Stimulated activated CD8-positive, alpha-beta memory T cell treated with anti-CD3 and anti-CD28 coated beads, Interleukin-12 subunit alpha, Interleukin-12 subunit beta, amount 100 ng/mL, for 24 hours (primary cell): ENCODE data around the gene PNKD.

Experiments used
- DNase-seq: peaks from one replicate; pipeline ENCODE4 v3.0.0-alpha.2; 2020; ENCODE audit errors: extremely low read depth

The PNKD gene

DNA sequence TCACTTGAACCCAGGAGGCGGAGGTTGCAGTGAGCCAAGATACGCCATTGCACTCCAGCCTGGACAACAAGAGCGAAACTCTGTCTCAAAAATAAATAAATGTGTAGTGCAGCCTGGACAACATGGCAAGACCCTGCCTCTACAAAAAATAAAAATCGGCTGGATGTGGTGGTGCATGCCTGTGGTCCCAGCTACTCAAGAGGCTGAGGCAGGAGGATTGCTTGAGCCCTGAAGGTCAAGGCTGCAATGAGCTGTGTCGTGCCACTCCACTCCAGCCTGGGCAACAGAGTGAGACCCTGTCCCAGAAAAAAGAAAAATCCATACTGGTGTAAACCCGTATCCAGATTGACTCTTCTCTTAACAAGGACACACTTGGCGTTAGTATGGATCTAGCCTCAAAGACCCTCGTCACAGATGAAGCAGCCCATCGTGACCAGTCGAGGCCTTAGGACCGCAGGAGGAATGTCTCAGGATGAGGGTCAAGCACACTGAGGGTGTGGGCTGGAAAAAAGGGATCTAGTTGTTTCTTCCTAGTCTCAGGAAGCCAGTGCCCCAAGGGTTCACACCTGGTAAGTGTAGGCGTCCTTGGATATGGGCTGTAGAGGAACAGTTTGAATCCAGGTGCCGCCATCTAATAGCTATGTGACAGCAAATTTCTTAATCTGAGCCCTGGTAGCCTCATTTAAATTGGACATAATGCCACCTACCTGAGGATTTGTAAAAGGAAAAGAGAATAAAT, 13.5 kb upstream of the PNKD start:
- DNase-seq, result no peak

DNA sequence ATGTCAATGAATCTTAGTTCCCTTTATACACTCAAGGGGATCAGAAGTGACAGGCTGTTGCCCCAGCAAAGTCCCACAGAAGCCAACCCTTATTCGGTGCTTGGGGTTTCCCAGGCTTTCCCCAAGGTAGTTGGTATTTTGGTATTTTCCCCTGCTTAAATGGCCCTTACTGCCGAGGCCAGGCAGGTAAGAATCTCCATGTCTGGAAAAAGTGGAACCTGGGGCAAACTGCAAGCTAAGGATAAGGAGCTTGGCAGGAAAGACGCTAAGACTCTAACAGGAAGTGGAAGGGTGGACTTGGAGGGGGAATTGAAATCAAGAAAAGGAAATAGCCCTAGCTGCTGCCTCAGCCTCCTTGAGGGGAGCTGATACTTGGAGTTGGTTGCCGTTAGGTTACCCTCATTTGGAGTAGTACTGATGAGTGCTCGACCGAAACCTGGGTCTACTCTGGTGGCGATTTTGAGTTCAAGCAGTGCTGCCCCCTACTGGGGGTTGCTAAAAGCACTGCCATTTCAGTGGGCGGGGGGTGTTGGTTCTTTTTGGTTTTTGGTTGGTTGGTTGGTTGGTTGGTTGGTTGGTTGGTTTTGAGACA, 12.8 kb upstream of the PNKD start:
- no peak for DNase-seq

DNA sequence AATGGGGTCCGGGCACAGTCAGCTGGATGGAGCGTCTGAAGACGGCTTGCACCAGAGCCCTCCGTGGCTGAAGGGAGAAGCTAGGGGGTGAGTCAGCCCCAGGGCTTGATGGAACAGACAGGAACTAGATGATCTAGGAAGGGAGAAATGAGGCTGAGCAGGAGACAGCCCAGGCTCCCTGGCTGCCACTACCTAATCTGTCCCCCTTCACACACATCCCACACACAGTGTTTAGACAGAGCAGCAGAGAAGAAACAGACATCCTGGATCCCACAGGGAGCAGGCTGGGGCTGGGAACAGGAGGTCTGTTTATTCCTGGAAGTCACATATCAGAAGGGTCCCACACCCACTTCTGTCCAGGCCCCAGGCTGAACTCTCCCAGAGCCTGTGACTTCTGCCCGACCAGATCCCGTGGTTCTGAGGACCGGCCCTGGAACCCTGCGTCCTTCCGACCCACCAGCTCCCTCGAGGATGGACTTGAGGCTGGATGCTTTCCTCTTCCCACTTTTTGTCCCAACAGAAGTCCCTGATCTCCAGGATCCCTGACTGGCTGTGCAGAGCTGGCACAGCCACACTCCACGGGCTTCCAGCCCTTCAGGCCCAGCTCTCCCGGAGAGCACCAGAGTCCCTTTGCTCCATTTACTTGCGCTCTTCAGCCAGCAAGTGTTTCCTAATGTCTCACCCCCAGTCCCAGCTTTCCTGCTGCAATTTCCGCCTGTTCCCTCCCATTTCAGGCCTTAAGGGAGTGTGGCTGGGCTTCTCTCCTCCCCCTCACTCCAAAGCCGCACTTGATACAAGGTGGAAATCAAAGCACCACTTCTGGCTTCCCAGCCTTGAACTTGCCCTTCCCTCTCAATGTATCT, 11.0 kb upstream of the PNKD start:
- no peak for DNase-seq

DNA sequence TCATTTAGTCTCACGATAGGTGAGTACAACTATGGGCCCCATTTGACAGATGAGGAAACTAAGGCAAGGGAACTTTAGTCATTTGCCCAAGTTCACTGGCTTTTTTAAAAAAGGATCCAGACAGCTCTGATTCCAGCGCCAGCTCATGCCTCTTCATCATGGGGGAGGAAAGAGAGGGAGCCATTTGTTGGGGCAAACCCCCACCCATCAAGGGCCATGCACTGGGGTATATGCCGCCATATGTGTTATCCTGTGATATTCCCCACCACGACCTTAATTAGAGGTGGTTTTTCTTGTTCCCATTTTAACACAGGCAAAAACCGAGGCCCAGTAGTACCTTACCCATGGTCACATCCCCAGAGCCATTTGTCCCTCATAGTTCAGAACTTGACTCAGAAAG, 10.2 kb upstream of the PNKD start:
- DNase-seq, result no peak

DNA sequence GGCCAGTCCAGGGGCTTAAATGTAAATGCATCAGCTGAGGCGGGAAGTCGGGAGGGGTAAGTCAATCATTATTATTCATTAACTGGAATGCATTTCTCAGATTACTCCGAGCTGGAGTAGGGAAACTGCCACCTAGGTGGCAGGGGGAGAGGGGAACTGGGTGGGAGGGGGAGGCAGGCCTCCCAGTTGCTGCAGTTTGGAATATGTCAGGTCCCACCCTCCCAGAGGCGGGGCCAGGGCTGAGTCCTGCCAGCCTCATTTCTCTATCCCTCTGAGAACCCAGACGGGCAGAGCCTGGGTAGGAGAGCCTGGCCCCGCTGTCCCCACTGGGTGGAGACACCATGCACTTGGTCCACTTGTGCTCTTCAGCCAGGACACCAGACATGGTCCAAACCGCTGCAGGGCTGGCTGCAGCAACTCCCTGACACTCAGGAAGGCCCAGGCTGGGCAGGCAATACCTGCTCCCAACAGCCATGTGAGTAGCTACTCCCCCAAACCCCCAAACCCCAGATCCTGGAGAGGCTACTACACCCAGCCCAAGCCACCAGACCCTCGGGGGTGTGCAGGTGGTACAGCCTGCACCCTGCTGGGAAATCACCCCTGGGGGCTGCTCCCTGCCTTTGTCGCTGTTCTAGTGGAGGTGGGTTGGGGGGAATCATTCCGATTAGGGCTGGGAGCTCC, 9.4 kb upstream of the PNKD start, which contains the start of gene GPBAR1:
Gene GPBAR1, plus strand, starts transcription at position 274 of the 681 bp plus-strand sequence. CDS start 1,710 bp downstream, outside the sequence.
- DNase-seq, result no peak

DNA sequence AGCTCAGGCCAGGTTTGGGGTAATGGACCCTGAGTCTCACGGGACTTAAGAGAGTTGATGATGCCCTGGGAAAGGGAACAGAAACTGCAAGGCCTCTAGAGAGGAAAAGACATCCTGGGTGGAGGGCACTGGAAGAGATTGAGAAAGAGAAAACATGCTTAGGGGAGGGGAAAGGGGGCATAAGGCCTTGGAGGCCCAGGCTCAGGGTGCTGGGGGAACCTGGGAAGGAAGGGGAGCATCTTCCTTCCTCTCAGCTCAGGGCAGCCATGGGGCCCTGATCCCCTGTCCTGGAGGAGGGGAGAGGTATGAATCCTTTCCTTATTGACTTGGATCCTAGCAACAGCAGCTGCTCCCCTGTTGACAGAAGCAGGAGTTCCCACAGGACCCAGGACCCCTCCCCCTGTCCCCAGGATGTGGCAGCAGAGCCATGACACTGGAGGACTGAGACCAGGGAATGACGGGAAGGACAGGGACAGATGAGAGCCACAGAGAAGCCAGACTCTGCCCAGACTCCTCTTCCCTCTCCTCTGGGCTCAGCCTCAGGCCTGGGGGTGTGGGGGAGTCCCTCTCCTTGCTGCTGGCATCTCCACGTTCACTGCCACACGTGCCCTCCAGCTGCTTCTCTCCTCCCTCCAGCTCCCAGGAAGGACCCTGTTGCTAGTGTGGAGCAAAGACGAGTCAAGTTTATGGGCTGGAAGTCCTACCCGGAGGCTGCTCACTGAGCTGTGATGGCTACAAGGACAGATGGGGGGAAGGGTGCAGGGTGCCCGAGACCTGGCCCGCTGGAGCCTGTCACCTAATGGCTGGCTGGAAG, 8.7 kb upstream of the PNKD start:
- no peak for DNase-seq

DNA sequence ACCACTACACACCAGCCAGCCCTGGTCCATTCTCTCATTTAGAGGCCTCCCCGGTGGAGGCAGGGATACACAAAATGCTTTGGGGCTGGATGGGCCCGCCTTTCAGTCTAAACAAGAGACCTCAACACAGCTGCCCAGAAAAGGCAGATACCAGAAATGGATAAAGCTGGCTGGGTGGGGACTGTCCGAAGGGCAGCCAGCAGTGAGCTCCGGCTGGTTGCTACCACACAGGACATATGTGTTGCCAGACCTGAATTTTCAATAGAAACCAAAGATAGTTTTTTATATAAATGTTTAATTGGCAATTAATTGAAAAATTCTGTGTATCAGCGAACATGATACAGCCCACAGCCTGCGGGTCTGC, 8.1 kb upstream of the PNKD start:
- DNase-seq, result no peak

DNA sequence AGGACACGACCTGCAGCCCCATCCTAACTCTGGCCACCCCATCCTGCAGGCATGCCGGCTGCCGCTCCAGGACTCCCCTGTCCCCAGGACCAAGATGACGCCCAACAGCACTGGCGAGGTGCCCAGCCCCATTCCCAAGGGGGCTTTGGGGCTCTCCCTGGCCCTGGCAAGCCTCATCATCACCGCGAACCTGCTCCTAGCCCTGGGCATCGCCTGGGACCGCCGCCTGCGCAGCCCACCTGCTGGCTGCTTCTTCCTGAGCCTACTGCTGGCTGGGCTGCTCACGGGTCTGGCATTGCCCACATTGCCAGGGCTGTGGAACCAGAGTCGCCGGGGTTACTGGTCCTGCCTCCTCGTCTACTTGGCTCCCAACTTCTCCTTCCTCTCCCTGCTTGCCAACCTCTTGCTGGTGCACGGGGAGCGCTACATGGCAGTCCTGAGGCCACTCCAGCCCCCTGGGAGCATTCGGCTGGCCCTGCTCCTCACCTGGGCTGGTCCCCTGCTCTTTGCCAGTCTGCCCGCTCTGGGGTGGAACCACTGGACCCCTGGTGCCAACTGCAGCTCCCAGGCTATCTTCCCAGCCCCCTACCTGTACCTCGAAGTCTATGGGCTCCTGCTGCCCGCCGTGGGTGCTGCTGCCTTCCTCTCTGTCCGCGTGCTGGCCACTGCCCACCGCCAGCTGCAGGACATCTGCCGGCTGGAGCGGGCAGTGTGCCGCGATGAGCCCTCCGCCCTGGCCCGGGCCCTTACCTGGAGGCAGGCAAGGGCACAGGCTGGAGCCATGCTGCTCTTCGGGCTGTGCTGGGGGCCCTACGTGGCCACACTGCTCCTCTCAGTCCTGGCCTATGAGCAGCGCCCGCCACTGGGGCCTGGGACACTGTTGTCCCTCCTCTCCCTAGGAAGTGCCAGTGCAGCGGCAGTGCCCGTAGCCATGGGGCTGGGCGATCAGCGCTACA, 7.4 kb upstream of the PNKD start:
- no peak for DNase-seq

DNA sequence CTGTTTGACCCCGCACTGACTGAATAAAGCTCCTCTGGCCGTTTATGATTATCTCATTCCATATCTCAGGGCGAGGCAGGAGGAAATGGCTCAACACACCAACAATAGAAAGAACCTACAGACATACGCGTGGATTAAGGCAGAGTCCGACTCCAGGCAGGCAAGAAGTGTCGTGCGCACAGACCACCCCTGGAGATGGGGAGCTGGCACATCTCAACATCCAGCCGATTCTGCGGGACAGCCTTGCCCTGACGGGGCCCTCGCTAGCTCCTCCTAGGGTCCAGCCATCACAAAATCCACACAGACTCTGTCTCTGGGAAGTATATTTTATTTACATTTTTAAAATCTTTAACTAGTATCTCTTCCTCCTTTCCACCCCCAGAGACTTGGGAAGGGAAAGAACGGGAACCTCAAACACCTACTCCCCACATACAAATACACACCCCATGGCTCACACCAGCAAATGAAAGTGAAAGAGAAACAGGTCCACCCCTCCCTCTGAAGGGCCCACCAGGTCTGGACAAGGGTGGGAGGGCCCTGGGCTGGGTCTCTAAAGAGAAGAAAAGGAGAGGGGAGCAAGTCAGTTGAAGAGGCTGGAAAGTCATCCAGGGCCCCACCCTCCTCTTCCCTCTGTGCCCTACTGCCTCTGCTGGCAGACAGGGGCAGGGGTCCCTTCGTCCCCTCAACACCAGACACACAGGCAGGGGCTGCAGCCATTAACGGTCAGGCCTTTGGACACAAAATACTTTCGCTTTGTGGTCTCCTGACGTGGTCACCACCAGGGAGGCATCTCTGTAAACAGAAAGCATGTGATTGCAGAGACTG, 6.3 kb upstream of the PNKD start:
- no peak for DNase-seq

DNA sequence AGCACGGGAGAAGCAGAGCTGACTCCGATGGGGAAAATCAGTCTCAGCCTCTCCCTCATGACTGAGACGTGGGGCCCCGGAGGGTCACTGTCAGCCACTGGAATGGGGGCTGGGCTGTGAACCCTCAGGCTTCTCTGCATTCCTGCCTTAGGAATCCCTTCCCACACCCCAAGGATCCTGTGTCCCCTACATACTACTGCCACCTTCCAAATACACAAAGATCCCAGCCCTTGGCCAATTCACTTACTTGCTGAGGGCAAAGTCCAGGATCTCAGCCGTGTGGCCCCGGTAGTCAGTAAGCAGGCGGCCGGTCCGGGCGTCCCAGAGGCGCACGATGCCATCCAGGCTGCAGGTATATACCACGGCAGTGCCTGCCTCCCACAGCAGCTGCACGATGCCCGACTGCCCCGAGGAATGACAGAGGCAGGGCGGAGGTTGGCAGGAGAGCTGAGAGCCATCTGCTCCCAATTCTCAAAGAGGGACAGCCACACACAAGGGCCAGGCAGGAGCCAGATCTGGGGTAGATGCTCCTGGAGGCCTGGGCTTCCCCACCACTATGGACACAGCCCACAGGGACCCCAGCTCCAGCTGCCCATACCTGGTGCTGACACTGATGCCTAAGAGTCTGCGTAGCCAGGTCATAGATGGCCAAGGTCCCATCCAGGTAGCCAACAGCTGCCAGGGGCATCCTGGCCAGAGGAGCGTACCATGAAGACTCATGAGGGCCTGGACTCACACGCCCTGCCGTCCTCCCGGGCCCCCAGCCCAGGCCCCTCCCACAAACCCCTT, 5.4 kb upstream of the PNKD start:
- DNase-seq, result no peak

DNA sequence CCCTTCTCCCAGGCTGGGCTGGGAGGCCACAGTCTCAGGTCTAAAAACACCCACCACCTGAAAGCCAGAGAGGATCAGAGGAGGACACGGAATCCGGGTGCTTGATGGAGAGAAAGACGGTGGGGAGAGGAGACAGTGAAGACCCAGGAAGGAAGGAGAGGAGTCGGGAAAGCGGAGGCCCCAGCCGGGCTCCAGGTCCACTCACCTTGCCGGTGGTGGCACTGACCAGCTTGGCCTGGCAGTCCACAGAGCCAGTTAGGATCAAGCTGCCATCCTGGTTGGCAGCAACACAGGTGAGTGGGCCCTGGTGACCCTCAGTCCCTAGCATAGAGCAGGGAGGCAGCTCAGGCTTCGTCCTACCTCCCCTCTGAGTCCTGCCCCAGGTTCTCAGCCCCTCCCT, 4.7 kb upstream of the PNKD start:
- no peak for DNase-seq

DNA sequence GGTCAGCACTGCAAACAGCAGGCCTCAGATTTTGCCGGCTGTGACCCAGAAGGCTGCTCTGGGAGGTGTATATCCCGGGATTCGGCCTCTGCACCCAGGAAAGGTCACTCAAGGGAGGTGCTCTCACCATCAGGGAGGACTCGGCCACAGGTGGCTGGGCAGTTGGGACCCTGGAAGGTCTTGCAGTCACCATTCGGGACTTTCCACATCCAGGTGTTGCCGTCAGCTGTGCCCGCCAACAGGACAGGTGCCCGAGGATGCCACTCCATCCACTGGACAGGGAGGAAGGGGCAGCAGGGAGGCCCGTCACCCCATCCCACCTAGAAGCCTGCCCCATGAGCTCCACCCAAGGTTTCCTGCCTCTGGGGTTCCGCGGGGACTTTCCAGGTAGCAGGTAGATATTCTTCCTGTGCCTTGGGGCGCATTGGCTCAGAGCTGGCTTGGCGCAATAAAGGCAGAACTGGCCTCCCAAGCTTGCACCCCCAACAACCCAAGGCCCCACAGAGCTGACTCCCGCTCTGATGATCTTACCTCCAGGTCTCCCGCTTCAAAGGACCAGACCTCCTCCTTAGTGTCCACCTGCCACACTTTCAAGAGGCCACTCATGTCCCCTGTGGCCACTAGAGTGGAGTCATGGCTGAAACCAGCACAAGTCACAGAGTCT, 3.9 kb upstream of the PNKD start:
- no peak for DNase-seq

DNA sequence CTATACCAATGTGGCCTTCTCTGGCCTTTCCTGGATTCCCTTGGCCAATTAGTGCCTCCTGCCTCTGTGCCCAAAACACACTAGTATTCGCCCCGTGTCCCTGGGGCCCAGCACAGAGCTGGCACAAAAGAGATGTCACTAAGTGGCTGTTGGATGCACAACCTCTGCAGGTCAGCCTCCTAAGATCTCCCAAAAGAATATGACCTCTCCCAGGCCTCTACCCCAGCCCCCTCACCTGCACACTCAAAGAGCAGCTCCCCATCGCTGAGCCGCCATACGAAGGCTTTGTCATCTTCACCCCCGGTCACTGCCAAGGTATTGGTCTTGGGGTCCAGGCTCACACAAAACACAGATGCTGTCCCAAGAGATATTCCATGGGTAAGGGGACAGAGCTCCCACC, 3.1 kb upstream of the PNKD start:
- DNase-seq, result no peak

DNA sequence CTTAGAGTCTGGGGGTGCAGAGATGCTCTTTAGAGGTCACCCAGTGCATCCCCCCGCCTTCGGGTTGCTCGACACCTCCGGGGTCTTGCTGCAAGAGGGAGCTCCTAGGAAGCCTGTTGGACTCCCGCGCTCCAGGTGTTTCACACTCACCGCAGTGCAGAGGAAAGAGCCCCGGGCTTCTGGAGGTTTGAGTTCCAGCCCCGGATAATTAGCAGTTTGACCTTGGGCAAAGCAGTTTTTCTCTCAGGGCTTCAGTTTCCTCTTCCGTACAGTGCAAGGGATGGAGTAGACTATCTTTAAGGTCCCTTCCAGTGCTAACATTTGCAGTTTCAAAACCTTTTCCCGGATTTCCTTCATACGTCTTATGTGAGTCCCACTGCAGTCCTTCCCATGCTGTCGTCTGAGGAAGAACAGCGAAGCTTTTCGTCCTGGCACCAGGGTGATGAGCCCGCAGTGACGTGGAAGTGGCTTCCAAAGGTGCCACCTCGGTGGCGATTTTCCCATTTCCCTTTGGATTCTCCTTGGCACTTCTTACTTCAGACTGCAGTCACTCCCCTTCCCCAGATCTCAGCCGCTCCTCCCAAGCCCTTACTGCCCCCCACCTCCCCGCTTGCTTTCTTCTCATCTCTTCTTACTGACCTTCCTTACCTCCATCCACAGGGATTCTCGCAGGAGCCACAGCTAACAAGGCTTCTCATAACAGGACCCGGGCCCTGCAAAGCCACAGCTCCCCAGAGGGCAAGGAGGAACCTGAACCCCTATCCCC, 585 bp downstream of the PNKD start:
- no peak for DNase-seq

DNA sequence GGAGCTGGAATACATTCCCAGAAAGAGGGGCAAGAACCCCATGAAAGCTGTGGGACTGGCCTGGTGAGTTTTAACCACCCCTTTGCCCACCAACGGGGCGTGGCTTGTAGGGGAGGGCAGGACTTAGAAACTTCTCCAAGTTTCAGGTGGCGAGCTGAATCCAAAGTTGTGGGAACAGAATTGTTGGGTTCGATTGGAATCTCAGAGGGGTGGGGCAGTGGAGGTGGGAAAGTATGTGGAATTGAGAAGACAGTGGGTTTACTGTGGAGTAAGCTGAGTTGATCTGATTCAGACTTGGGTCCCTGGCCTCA, 1.1 kb downstream of the PNKD start:
- no peak for DNase-seq

DNA sequence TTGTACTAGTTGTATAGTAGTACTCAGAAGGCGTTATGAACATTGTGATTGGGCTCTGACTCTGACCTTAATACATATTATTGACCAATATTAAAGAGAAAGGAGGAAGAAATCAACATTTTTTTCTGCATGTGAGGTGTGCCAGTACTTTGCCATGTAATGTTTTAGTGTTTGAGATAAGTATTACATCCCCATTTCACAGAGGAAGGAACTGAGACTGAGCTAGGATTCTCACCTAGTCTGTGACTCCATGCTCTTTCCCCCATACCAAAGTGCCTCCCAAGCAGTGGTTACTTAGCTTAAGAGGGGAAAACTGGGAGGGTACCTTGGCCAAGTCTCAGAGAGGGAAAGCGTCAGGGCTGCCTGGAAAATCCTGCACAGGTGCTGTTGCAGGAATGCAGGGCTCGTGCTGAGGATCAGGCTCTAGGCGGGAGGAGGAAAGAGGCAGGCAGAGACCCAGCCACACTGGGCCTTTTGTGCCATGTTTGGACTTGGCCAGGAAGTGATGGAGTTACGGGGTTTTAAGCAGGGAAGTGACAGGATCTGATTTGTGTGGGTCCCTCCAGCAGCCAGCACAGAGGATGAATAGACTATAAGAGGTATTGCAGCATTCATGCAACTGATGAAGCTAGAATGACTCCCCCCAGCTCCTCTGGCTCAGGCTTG, 1.7 kb downstream of the PNKD start:
- no peak for DNase-seq
